HG02610 (cell line): Measurements from ENCODE around the gene ANKRD18A.
"Not testable (repeated sequence)": the region's sequence is repeated elsewhere in the genome, so short reads cannot be mapped to it uniquely, and the experiment has no call there.

Experiments
- ATAC-seq: cut with Tn5 transposase; IDR thresholded peaks from one replicate; pipeline ENCODE4 v1.9.1; 2021; ENCODE audit warnings: mild to moderate bottlenecking, moderate library complexity; ENCODE audit not compliant: unreplicated experiment

The ANKRD18A gene

DNA sequence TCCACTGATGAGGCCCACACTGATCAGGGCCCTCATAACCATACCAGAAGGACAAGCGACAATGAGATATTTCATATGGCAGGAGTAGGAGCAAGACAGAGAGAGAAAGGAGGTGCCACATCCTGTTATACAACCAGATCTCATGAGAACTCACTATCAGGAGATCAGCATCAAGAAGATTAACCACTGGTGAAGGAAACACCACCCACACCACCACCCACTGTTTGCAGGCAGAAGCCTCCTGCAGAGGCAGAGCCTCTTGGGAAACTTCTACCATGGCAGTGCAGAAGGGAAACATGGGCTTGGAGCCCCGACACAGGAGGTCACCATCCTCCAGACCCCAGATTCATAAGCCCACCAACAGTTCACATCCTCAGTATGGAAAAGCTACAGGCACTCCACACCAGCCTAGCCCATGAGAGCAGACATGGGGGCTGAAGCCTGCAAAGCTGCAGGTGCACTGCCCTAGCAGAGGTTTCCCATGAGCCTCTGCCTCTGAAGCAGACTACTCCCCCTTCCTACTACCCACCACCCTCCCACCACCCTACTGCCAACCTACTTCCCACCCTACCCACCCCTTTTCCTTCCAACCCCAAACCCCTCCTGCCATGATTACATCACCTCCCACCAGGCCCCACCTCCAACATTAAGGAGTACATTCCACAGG is 73.8 kb downstream of the ANKRD18A start:
- not testable (repeated sequence) for ATAC-seq

GRCh38 chr9:38540535-38540934 is 79.9 kb downstream of the ANKRD18A start:
- ATAC-seq = not testable (repeated sequence)

DNA sequence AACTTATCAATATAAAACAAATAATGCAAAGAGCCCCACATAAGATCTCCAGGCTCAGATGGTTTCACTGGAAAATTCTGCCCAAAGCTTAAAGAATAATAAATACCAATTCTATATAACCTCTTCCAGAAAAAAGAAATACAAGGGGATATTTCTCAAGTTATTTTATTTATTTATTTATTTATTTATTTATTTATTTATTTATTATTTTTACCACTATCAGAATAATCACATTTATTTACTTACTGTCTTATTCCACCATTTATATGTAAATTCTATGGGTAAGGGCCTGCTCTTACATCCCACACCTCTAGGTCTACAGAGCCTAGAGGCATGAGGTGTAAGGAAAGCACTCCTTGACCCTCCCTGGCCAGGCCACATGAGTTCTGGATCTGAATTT is 91.1 kb downstream of the ANKRD18A start:
- no peak for ATAC-seq

DNA sequence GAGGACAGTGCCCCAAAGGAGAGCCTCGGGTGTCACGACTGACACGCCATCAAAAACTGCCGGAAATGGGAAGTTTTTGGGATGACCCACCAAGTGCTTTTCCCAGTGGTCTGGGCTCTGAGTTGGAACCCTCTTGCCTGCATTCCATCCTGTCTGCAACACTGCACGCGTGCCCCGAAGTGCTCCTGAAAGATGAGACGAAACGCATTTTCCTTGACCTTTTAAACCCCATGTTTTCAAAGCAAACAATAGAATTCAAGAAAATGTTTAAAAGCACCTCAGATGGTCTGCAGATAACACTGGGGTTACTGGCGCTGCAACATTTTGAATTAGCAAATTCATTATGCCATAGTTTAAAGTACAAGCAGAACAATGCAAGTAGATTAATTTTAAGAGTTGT is 92.9 kb downstream of the ANKRD18A start:
- ATAC-seq = no peak

GRCh38 chr9:38526591-38526990 is 93.8 kb downstream of the ANKRD18A start:
- no peak for ATAC-seq

GRCh38 chr9:38523121-38523520 is 97.3 kb downstream of the ANKRD18A start:
- no peak for ATAC-seq

DNA sequence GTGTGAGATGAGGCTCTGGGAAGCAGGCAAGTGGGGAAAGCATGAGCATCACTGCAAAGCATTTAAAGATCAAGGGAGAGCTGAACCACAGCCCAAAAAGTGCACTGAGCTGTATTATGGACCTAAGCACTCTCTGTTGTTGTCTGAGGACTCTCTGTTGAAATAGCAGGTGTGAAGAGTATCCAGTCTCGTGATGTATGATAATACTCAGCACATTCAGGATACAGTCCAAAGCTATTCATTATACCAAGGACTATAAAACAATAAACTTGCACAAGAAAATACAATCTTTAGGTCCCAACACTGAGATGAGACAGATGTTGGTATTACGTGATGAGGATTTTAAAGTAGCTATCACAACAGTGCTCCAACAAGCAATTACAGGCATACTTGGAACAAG is 98.6 kb downstream of the ANKRD18A start:
- no peak for ATAC-seq
